ENCODE data around the gene PPP1R13B. TPM values are rescaled to one million over a fixed set of nuclear protein-coding genes. Genes with fewer than 3 reads are reported as not detected.

Gene PPP1R13B
- total and polyA plus RNA-seq, 5 donors: 50.1 to 158 (median 109) TPM

- intact Hi-C loops (cut with DNase I): no loop called here
Observed at GRCh38 chr14:103749860-103750259, 97.5 kb downstream of the PPP1R13B start.

DNA sequence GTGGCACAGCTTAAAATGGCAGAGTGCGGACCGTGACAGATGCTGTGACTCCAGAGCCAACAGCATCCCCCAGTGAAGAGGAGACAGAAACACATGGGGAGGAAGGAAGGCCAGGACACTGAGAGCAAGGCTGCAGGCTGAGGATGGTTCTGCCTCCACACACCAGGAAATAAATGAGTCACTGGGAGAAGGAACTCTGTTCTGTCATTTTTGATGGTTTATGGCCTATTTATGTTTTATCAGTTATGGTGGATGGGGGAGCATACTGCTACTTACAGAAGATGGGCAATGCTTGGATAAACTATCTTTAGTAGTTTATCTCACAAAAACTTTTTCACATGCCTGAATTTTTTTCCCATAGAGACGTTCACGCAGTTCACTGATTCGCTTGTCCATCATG is 97.9 kb downstream of the PPP1R13B start:
- no peaks in the 10 kb centered on the region for H3K4me1 ChIP-seq (ENCODE audit: control insufficient read depth, insufficient read depth, low read length)
- no peaks in the 10 kb centered on the region for H3K27me3 ChIP-seq (ENCODE audit: control insufficient read depth, insufficient read depth)
- no peak overlapping the region for H3K27ac ChIP-seq (ENCODE audit: low read length)
- H3K9me3 ChIP-seq (ENCODE audit: control insufficient read depth, low read length): no peaks in the 10 kb centered on the region
- no peak overlapping the region for H3K4me3 ChIP-seq (ENCODE audit: low read length)
- no peak for DNase-seq
- intact Hi-C loops (cut with DNase I): no loop called here
- WGBS: 85% methylated on average over 5 of the region's 5 CpGs
- ATAC-seq: no peak

More at GRCh38 chr14:103749860-103750259, 97.5 kb downstream of the PPP1R13B start:
- ATAC-seq: no peak
- no peaks in the 10 kb centered on the region for H3K4me1 ChIP-seq (ENCODE audit: control insufficient read depth, insufficient read depth, low read length)
- DNase-seq: no peak
- H3K27me3 ChIP-seq (ENCODE audit: control insufficient read depth, insufficient read depth): no peaks in the 10 kb centered on the region
- H3K27ac ChIP-seq (ENCODE audit: low read length): no peak overlapping the region
- 84% methylated on average over 5 of the region's 5 CpGs for WGBS
- H3K9me3 ChIP-seq (ENCODE audit: control insufficient read depth, low read length): no peaks in the 10 kb centered on the region
- no peak overlapping the region for H3K4me3 ChIP-seq (ENCODE audit: low read length)

- Histone ChIP-seq H3K27me3 (ENCODE audit: control insufficient read depth, insufficient read depth) (no peaks in the 10 kb centered on the region), H3K27ac (ENCODE audit: low read length) (no peak overlapping the region), H3K4me3 (ENCODE audit: low read length) (no peak overlapping the region), H3K9me3 (ENCODE audit: control insufficient read depth, low read length) (no peaks in the 10 kb centered on the region), H3K4me1 (ENCODE audit: control insufficient read depth, insufficient read depth, low read length) (no peaks in the 10 kb centered on the region)
- ATAC-seq (no peak), DNase-seq (no peak)
- intact Hi-C loops (cut with DNase I): no loop called here
- 66% methylated on average over 5 of the region's 5 CpGs for WGBS
Observed at GRCh38 chr14:103748534-103748857, 98.9 kb downstream of the PPP1R13B start.

DNA sequence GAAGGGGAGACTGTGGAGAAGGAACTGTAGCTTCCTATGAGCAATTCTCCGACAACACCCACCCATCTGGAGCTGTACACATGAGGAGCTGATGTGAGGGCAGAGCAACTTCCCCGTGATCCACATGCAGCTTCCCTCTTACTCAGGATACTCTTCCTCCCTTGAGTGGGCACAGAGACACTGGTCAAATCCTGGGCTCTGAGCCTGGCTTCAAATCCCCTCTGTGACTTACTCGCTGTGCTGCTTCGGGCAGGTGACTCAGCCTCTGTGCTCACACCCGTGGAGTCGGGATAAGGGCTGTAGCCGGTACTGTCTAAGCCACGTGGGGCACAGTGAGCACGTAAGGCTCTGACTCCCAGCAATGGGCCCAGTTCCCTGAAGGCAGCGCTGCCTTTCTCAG is 100.7 kb downstream of the PPP1R13B start:
- no peaks in the 10 kb centered on the region for H3K9me3 ChIP-seq (ENCODE audit: control insufficient read depth, low read length)
- ATAC-seq (peak; percentile 16 to 18), DNase-seq (no peak)
- H3K4me3 ChIP-seq (ENCODE audit: low read length): no peak overlapping the region
- intact Hi-C loops (cut with DNase I): no loop called here
- no peak overlapping the region for H3K27ac ChIP-seq (ENCODE audit: low read length)
- H3K27me3 ChIP-seq (ENCODE audit: control insufficient read depth, insufficient read depth): no peaks in the 10 kb centered on the region
- 87% methylated on average over 10 of the region's 10 CpGs for WGBS
- H3K4me1 ChIP-seq (ENCODE audit: control insufficient read depth, insufficient read depth, low read length): no peaks in the 10 kb centered on the region

- Histone ChIP-seq H3K27ac (ENCODE audit: low read length) (no peak overlapping the region), H3K27me3 (ENCODE audit: control insufficient read depth, insufficient read depth) (no peaks in the 10 kb centered on the region), H3K4me3 (ENCODE audit: low read length) (no peak overlapping the region), H3K4me1 (ENCODE audit: control insufficient read depth, insufficient read depth, low read length) (no peaks in the 10 kb centered on the region), H3K9me3 (ENCODE audit: control insufficient read depth, low read length) (no peaks in the 10 kb centered on the region)
- ATAC-seq: no peak
- 81% methylated on average over 5 of the region's 5 CpGs for WGBS
- no peak for DNase-seq
- intact Hi-C loops (cut with DNase I): no loop called here
Observed at GRCh38 chr14:103745424-103745823, 102.0 kb downstream of the PPP1R13B start.

GRCh38 chr14:103744621-103745395 is 102.6 kb downstream of the PPP1R13B start:
- DNase-seq: no peak
- WGBS: 80% methylated on average over 15 of the region's 15 CpGs
- no peak for ATAC-seq
- Histone ChIP-seq H3K27me3 (ENCODE audit: control insufficient read depth, insufficient read depth) (no peaks in the 10 kb centered on the region), H3K4me3 (ENCODE audit: low read length) (no peak overlapping the region), H3K4me1 (ENCODE audit: control insufficient read depth, insufficient read depth, low read length) (no peaks in the 10 kb centered on the region), H3K9me3 (ENCODE audit: control insufficient read depth, low read length) (no peaks in the 10 kb centered on the region), H3K27ac (ENCODE audit: low read length) (no peak overlapping the region)
- intact Hi-C loops (cut with DNase I): no loop called here

- no peaks in the 10 kb centered on the region for H3K4me1 ChIP-seq (ENCODE audit: control insufficient read depth, insufficient read depth, low read length)
- ATAC-seq: no peak
- no peaks in the 10 kb centered on the region for H3K9me3 ChIP-seq (ENCODE audit: control insufficient read depth, low read length)
- intact Hi-C loops (cut with DNase I): no loop called here
- H3K27me3 ChIP-seq (ENCODE audit: control insufficient read depth, insufficient read depth): no peaks in the 10 kb centered on the region
- H3K4me3 ChIP-seq (ENCODE audit: low read length): no peak overlapping the region
- 85% methylated on average over 15 of the region's 15 CpGs for WGBS
- DNase-seq: no peak
- H3K27ac ChIP-seq (ENCODE audit: low read length): no peak overlapping the region
Observed at GRCh38 chr14:103743691-103744090, 103.7 kb downstream of the PPP1R13B start.

DNA sequence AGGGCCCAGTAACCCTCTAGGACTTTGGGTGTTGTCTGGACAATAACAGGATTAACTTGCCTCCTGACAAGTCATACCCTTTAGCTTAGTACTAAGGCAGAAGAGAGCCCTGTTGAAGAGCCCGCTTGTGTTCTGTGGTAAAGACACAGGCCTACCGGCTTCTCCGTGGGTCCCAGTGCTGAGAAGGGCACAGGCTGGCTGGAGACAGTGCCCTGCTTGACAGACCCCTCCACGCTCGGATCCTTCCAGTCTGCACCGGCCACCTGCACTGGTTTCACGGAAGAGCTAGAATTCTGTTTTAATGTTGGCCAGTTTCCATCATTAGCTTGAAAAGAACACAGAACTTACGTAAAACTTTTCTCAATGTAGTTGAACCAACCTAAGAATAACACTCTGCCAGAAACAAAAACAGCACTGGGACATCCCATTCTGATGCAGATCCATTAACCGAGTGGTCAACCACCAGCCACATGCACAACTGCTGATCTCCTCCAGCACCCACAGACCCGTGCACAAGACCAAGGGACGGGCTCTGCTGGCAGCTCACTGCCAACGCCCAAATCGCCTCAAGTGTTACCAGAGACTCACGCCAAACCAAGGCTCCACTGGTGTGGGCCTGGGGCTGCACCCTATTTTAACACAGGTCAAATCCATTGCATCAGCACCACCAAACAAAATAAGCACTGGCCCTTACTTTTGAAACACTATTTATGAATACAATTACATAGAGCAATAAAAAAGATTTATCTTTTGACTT is 104.7 kb downstream of the PPP1R13B start:
- intact Hi-C loops (cut with DNase I): no loop called here

GRCh38 chr14:103741876-103742275 is 105.5 kb downstream of the PPP1R13B start:
- no peak for ATAC-seq

More for the DNA sequence above, 104.7 kb downstream of the PPP1R13B start:
- H3K9me3 ChIP-seq (ENCODE audit: control insufficient read depth, low read length): no peaks in the 10 kb centered on the region
- ATAC-seq: no peak
- 85% methylated on average over 14 of the region's 14 CpGs for WGBS
- H3K4me1 ChIP-seq (ENCODE audit: control insufficient read depth, insufficient read depth, low read length): no peaks in the 10 kb centered on the region
- H3K27me3 ChIP-seq (ENCODE audit: control insufficient read depth, insufficient read depth): no peaks in the 10 kb centered on the region
- no peak overlapping the region for H3K27ac ChIP-seq (ENCODE audit: low read length)
- no peak for DNase-seq
- H3K4me3 ChIP-seq (ENCODE audit: low read length): no peak overlapping the region

GRCh38 chr14:103740991-103741689 is 106.2 kb downstream of the PPP1R13B start:
- intact Hi-C loops (cut with DNase I): no loop called here
- 64% methylated on average over 14 of the region's 14 CpGs for WGBS
- ATAC-seq (no peak), DNase-seq (no peak)
- H3K9me3 ChIP-seq (ENCODE audit: control insufficient read depth, low read length): no peaks in the 10 kb centered on the region
- H3K4me1 ChIP-seq (ENCODE audit: control insufficient read depth, insufficient read depth, low read length): peaks cover under 1% of the 10 kb centered on the region
- H3K27me3 ChIP-seq (ENCODE audit: control insufficient read depth, insufficient read depth): no peaks in the 10 kb centered on the region
- no peak overlapping the region for H3K4me3 ChIP-seq (ENCODE audit: low read length)
- H3K27ac ChIP-seq (ENCODE audit: low read length): no peak overlapping the region

More at GRCh38 chr14:103741876-103742275, 105.5 kb downstream of the PPP1R13B start:
- Histone ChIP-seq H3K9me3 (ENCODE audit: control insufficient read depth, low read length) (no peaks in the 10 kb centered on the region), H3K4me1 (ENCODE audit: control insufficient read depth, insufficient read depth, low read length) (no peaks in the 10 kb centered on the region), H3K4me3 (ENCODE audit: low read length) (no peak overlapping the region), H3K27ac (ENCODE audit: low read length) (no peak overlapping the region), H3K27me3 (ENCODE audit: control insufficient read depth, insufficient read depth) (no peaks in the 10 kb centered on the region)
- intact Hi-C loops (cut with DNase I): no loop called here
- 70% methylated on average over 9 of the region's 9 CpGs for WGBS
- no peak for DNase-seq

All from right cardiac atrium (tissue), 5 donors.